H9 (cell line): Measurements from ENCODE around the gene MYH11. TPM values are rescaled to one million over a fixed set of nuclear protein-coding genes. Genes with fewer than 3 reads are reported as not detected.
"Not testable (repeated sequence)": the region's sequence is repeated elsewhere in the genome, so short reads cannot be mapped to it uniquely, and the experiment has no call there.

Experiments
- DNase-seq: peaks from one replicate; pipeline ENCODE4 v3.0.0-alpha.2; 2017
- H2AFZ ChIP-seq: one replicate; pipeline ENCODE4 v1.6.1; 2013; ENCODE audit warnings: mild to moderate bottlenecking, low read length, control low read depth, moderate library complexity
- H2AK5ac ChIP-seq: 2 replicates; pipeline ENCODE4 v1.6.1; 2013; ENCODE audit warnings: low read length, control low read depth, mixed read lengths; ENCODE audit not compliant: insufficient read length
- H2BK120ac ChIP-seq: one replicate; pipeline ENCODE4 v1.6.1; 2013; ENCODE audit warnings: low read depth, mild to moderate bottlenecking, low read length, control low read depth, inconsistent platforms; ENCODE audit not compliant: poor library complexity, severe bottlenecking
- H2BK12ac ChIP-seq: 2 replicates; pipeline ENCODE4 v1.6.1; 2013; ENCODE audit warnings: low read length, control low read depth, mixed read lengths, low read depth; ENCODE audit not compliant: insufficient read length
- H2BK15ac ChIP-seq: 2 replicates; pipeline ENCODE4 v1.6.1; 2013; ENCODE audit warnings: low read depth, low read length, control low read depth
- H2BK20ac ChIP-seq: one replicate; pipeline ENCODE4 v1.6.1; 2013; ENCODE audit warnings: low read depth, mild to moderate bottlenecking, low read length, control low read depth, inconsistent platforms; ENCODE audit not compliant: poor library complexity, severe bottlenecking
- H2BK5ac ChIP-seq: 2 replicates; pipeline ENCODE4 v1.6.1; 2013; ENCODE audit warnings: low read length, control low read depth, mixed read lengths; ENCODE audit not compliant: insufficient read length
- H3K14ac ChIP-seq: 2 replicates; pipeline ENCODE4 v1.6.1; 2013; ENCODE audit warnings: low read length, control low read depth; ENCODE audit not compliant: insufficient read depth
- H3K18ac ChIP-seq: 2 replicates; pipeline ENCODE4 v1.6.1; 2013; ENCODE audit warnings: low read depth, mild to moderate bottlenecking, mixed read lengths, low read length, control low read depth; ENCODE audit not compliant: insufficient read length
- H3K23ac ChIP-seq: 2 replicates; pipeline ENCODE4 v1.6.1; 2013; ENCODE audit warnings: low read length, control low read depth, mixed read lengths, low read depth; ENCODE audit not compliant: insufficient read length
- H3K23me2 ChIP-seq: 2 replicates; pipeline ENCODE4 v1.6.1; 2013; ENCODE audit warnings: low read depth, mild to moderate bottlenecking, mixed read lengths, low read length, control low read depth; ENCODE audit not compliant: insufficient read length, poor library complexity, severe bottlenecking
- H3K27ac ChIP-seq: 2 replicates; pipeline ENCODE4 v1.5.1; 2013; ENCODE audit warnings: low read length, control low read depth, mixed read lengths, low read depth; ENCODE audit not compliant: insufficient read length
- H3K27me3 ChIP-seq: 2 replicates; pipeline ENCODE4 v1.6.1; 2013; ENCODE audit warnings: low read length, control low read depth, inconsistent platforms; ENCODE audit not compliant: insufficient read depth
- H3K4ac ChIP-seq: 2 replicates; pipeline ENCODE4 v1.6.1; 2013; ENCODE audit warnings: low read depth, mild to moderate bottlenecking, control low read depth, inconsistent platforms, low read length, moderate library complexity
- H3K4me1 ChIP-seq: 2 replicates; pipeline ENCODE4 v1.6.1; 2013; ENCODE audit warnings: low read length, control low read depth, inconsistent platforms; ENCODE audit not compliant: insufficient read depth
- H3K4me2 ChIP-seq: 2 replicates; pipeline ENCODE4 v1.6.1; 2013; ENCODE audit warnings: low read length, control low read depth, mixed read lengths; ENCODE audit not compliant: insufficient read length, insufficient read depth
- H3K56ac ChIP-seq: 2 replicates; pipeline ENCODE4 v1.6.1; 2013; ENCODE audit warnings: low read depth, mild to moderate bottlenecking, mixed read lengths, low read length, control low read depth; ENCODE audit not compliant: insufficient read length
- H3K79me1 ChIP-seq: 2 replicates; pipeline ENCODE4 v1.6.1; 2013; ENCODE audit warnings: low read depth, mild to moderate bottlenecking, moderate library complexity, low read length, control low read depth, inconsistent platforms; ENCODE audit not compliant: insufficient read depth, poor library complexity, severe bottlenecking
- H3K79me2 ChIP-seq: 2 replicates; pipeline ENCODE4 v1.6.1; 2013; ENCODE audit warnings: low read length, control low read depth, inconsistent platforms; ENCODE audit not compliant: insufficient read depth
- H3K9ac ChIP-seq: 2 replicates; pipeline ENCODE4 v1.6.1; 2013; ENCODE audit warnings: low read length, control low read depth, mixed read lengths; ENCODE audit not compliant: insufficient read length; ENCODE audit errors: extremely low read depth
- H3K9me3 ChIP-seq: one replicate; pipeline ENCODE4 v1.6.1; 2013; ENCODE audit warnings: low read depth, low read length, inconsistent platforms; ENCODE audit not compliant: control insufficient read depth
- H3T11ph ChIP-seq: one replicate; pipeline ENCODE4 v1.6.1; 2013; ENCODE audit warnings: mild to moderate bottlenecking, low read length, control low read depth, inconsistent platforms
- H4K20me1 ChIP-seq: one replicate; pipeline ENCODE4 v1.6.1; 2013; ENCODE audit not compliant: control insufficient read depth, insufficient read length, insufficient read depth
- H4K5ac ChIP-seq: 2 replicates; pipeline ENCODE4 v1.6.1; 2013; ENCODE audit warnings: low read depth, mild to moderate bottlenecking, mixed read lengths, low read length, control low read depth; ENCODE audit not compliant: insufficient read length
- H4K8ac ChIP-seq: replicated peaks from 2 replicates; pipeline ENCODE4 v1.6.1; 2013; ENCODE audit warnings: low read length, control low read depth, mixed read lengths, low read depth; ENCODE audit not compliant: insufficient read length
- H4K91ac ChIP-seq: 2 replicates; pipeline ENCODE4 v1.6.1; 2013; ENCODE audit warnings: low read depth, mild to moderate bottlenecking, moderate library complexity, mixed read lengths, low read length, control low read depth; ENCODE audit not compliant: insufficient read length
- H3K27ac Mint-ChIP-seq, 3 experiments: 2 replicates in 2 of 3; 3 replicates in 1 of 3; pipeline ENCODE4 v1.8.0; 2020 to 2021; ENCODE audit warnings: mixed read lengths in 3 of 3, mild to moderate bottlenecking in 1 of 3, moderate library complexity in 1 of 3
- H3K27me3 Mint-ChIP-seq: 2 replicates; pipeline ENCODE4 v1.8.0; 2021; ENCODE audit warnings: low read depth, mild to moderate bottlenecking, moderate library complexity, mixed read lengths
- H3K36me3 Mint-ChIP-seq, 3 experiments: 2 replicates in 2 of 3; 3 replicates in 1 of 3; pipeline ENCODE4 v1.8.0; 2020 to 2021; ENCODE audit warnings: low read depth in 3 of 3, mixed read lengths in 3 of 3; ENCODE audit not compliant: insufficient read depth in 1 of 3
- H3K4me1 Mint-ChIP-seq, 2 experiments: 2 replicates each; pipeline ENCODE4 v1.8.0; 2020; ENCODE audit warnings: mixed read lengths in 2 of 2
- H3K4me3 Mint-ChIP-seq, 2 experiments: 2 replicates in 1 of 2; 3 replicates in 1 of 2; pipeline ENCODE4 v1.8.0; 2020 to 2021; ENCODE audit warnings: mild to moderate bottlenecking in 2 of 2, mixed read lengths in 2 of 2, moderate library complexity in 1 of 2
- H3K9me3 Mint-ChIP-seq, 2 experiments: 2 replicates in 1 of 2; 3 replicates in 1 of 2; pipeline ENCODE4 v1.8.0; 2020; ENCODE audit warnings: mild to moderate bottlenecking in 2 of 2, mixed read lengths in 2 of 2, moderate library complexity in 1 of 2
- WGBS: extraction: QIAGEN DNeasy Blood & Tissue Kit; methylation state at CpG from one replicate; pipeline ENCODE4 v1.1.7; 2013; ENCODE audit warnings: missing lambda C conversion rate, low lambda C conversion rate, mixed read lengths; ENCODE audit not compliant: insufficient read length; ENCODE audit errors: extremely low coverage; 5-methylcytosine and 5-hydroxymethylcytosine counted together
- total RNA-seq: library from RNA; stranded (reverse); gene quantifications from 2 replicates; pipeline ENCODE4 v1.2.1, GENCODE V29; 2021
- TF ChIP-seq, protein P1 (sequence below): fragments of 200-600 bp; sonication (generic); conservative IDR thresholded peaks from 3 replicates; pipeline ENCODE4 v1.8.0; 2021; ENCODE audit warnings: antibody characterized with exemption, mild to moderate bottlenecking

MYH11 gene
- total RNA-seq, 1 experiment from 2014 or later = 0.42 TPM

DNA sequence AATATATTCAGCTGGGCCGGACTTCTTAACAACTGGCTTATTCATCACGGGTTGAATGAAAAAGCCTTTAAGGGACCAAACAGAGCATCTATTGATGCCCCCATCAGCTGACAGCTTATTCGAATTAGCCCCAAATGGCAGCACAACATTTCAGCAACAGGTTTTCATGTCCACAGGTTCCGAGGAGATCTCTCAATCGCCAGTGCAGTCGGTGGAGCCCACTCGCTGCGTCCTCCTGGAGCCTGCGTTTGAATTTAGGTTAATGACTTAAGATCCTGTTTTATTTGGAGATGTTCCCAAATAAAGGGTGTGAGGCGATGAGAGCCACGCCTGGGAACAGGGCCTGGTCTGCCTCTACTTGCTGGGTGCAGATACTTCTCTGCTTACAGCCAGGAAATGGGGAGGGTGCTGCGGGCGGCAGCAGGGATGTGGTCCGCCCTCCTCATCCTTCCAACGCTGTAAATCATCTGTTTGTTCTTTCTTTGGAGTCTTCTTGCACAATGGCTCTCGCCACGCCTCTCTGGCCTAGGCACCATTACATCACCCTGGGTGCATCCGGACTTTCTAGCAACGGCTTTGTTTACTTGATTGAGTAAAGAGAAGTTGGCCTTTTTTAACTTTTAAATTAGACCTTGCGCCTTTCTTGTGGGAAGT lies 184.2 kb downstream of the MYH11 start:
- Histone ChIP-seq H4K8ac (no peak overlapping the region), H3K4ac (no peak overlapping the region), H4K5ac (no peak overlapping the region), H3K56ac (no peak overlapping the region), H3K23ac (no peak overlapping the region), H2BK15ac (no peak overlapping the region), H3K4me2 (no peak overlapping the region), H3K23me2 (no peaks in the 10 kb centered on the region), H3K14ac (no peak overlapping the region), H3K9ac (no peak overlapping the region), H3K4me1 (no peaks in the 10 kb centered on the region), H4K20me1 (no peaks in the 10 kb centered on the region), H4K91ac (no peak overlapping the region), H2AK5ac (no peak overlapping the region), H2BK120ac (no peak overlapping the region), H2BK20ac (no peak overlapping the region), H3K27me3 (no peaks in the 10 kb centered on the region), H3K27ac (no peak overlapping the region), H3K79me1 (no peaks in the 10 kb centered on the region), H2AFZ (no peak overlapping the region), H3K79me2 (no peaks in the 10 kb centered on the region), H3T11ph (no peak overlapping the region), H2BK5ac (no peak overlapping the region), H3K18ac (no peak overlapping the region), H3K9me3 (no peaks in the 10 kb centered on the region), H2BK12ac (no peak overlapping the region)
- DNase-seq = no peak
- H3K27ac Mint-ChIP-seq = peak overlapping the region in 1 of 3 experiments; percentile 1; a peak in 3 of 7 replicates
- TF ChIP-seq, protein P1, sequence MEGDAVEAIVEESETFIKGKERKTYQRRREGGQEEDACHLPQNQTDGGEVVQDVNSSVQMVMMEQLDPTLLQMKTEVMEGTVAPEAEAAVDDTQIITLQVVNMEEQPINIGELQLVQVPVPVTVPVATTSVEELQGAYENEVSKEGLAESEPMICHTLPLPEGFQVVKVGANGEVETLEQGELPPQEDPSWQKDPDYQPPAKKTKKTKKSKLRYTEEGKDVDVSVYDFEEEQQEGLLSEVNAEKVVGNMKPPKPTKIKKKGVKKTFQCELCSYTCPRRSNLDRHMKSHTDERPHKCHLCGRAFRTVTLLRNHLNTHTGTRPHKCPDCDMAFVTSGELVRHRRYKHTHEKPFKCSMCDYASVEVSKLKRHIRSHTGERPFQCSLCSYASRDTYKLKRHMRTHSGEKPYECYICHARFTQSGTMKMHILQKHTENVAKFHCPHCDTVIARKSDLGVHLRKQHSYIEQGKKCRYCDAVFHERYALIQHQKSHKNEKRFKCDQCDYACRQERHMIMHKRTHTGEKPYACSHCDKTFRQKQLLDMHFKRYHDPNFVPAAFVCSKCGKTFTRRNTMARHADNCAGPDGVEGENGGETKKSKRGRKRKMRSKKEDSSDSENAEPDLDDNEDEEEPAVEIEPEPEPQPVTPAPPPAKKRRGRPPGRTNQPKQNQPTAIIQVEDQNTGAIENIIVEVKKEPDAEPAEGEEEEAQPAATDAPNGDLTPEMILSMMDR = no peak
- no peaks in the 10 kb centered on the region for H3K9me3 Mint-ChIP-seq
- no peaks in the 10 kb centered on the region for H3K27me3 Mint-ChIP-seq
- no peaks in the 10 kb centered on the region for H3K4me1 Mint-ChIP-seq
- no CpG with 5 or more reads among the region's 20 CpGs for WGBS
- no peak overlapping the region for H3K4me3 Mint-ChIP-seq
- H3K36me3 Mint-ChIP-seq = peaks cover 12 to 42% (median 33%) of the 10 kb centered on the region in 3 experiments

- H4K20me1 ChIP-seq, H2BK120ac ChIP-seq, H3K4me2 ChIP-seq, H3K27me3 Mint-ChIP-seq, H3K4me1 ChIP-seq, H3K27ac ChIP-seq, H3K23me2 ChIP-seq, H3K27me3 ChIP-seq, H2BK15ac ChIP-seq, H3K4me1 Mint-ChIP-seq, H3K23ac ChIP-seq, H3T11ph ChIP-seq, H2BK12ac ChIP-seq, H3K9me3 Mint-ChIP-seq, DNase-seq, H4K5ac ChIP-seq, H3K4ac ChIP-seq, H3K18ac ChIP-seq, H2AFZ ChIP-seq, H3K56ac ChIP-seq, H3K9me3 ChIP-seq, H2BK20ac ChIP-seq, H3K79me1 ChIP-seq, H2AK5ac ChIP-seq, H2BK5ac ChIP-seq, H4K91ac ChIP-seq, H4K8ac ChIP-seq, H3K14ac ChIP-seq, H3K79me2 ChIP-seq, H3K9ac ChIP-seq, H3K4me3 Mint-ChIP-seq: not testable (repeated sequence)
- Mint-ChIP-seq H3K27ac (peak overlapping the region in 1 of 3 experiments; percentile 26; a peak in 2 of 7 replicates), H3K36me3 (peaks cover 16 to 45% (median 36%) of the 10 kb centered on the region in 3 experiments)
- no CpG with 5 or more reads among the region's 10 CpGs for WGBS
Observed at GRCh38 chr16:15672127-15672513, 184.7 kb downstream of the MYH11 start.
